ENCODE results near the gene EXOC6.

Gene EXOC6

GRCh38 chr10:93026072-93026471 is 177.8 kb downstream of the EXOC6 start:
- no peak for DNase-seq (ENCODE audit: low read depth in 2 of 2)

DNA sequence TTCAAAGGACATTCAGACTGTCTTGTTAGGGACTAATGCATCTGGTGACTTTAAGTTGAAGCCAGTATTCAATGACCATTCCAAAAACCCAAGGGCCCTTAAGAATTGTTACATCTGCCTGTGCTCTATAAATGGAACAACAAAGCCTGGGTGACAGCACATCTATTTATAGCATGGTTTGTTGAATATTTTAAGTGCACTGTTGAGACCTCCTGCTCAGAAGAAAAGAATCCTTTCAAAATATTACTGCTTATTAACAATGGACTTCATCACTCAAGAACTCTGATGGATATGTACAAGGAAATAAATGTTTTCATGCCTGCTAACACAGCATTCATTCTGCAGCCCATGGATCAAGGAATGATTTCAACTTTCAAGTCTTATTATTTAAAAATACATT is 179.2 kb downstream of the EXOC6 start:
- DNase-seq (ENCODE audit: low read depth in 2 of 2) = no peak

GRCh38 chr10:93028883-93029282 is 180.6 kb downstream of the EXOC6 start:
- DNase-seq (ENCODE audit: low read depth in 2 of 2) = no peak

GRCh38 chr10:93030409-93030808 is 182.1 kb downstream of the EXOC6 start:
- DNase-seq (ENCODE audit: low read depth in 2 of 2) = no peak

GRCh38 chr10:93032105-93032808 is 183.9 kb downstream of the EXOC6 start:
- no peak for DNase-seq (ENCODE audit: low read depth in 2 of 2)

DNA sequence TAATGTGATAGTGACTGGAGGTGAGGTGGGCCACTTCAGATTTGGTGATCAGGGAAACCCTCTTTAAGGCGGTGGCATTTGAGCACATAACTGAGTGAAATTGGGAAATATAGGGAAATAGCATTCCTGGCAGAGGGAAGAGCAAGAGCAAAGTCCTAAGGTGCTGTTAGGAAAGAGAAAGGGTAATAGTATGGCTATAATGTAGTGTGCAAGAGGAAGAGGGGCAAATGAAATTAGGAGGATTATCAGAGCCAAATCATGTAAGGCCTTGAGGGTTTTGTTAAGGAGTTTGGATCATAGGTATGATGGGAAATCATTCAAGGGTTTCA is 184.5 kb downstream of the EXOC6 start:
- no peak for DNase-seq (ENCODE audit: low read depth in 2 of 2)

DNA sequence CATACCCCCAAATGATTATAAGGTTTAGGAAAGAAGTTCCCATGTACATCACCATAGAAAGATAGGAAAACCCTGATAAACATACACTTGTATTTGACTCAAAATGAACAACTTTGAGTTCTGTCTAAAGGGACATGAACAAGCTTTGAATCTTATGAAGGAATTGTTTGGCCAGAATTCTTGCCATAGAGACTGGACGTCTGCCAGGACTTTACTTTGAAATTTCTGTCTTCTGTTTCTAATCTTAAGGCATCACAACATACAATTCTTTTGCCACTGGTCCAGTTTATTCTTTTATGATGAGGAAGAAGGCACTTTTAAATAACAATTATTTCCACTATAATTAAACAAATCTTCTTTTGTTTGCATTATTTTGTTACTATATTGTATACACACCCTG is 186.1 kb downstream of the EXOC6 start:
- no peak for DNase-seq (ENCODE audit: low read depth in 2 of 2)

GRCh38 chr10:93039110-93039509 is 190.8 kb downstream of the EXOC6 start:
- no peak for DNase-seq (ENCODE audit: low read depth in 2 of 2)

- no peak for DNase-seq (ENCODE audit: low read depth in 2 of 2)
These were observed 191.4 kb downstream of the EXOC6 start for GRCh38 chr10:93039721-93040120.

GRCh38 chr10:93054486-93054885 is 206.2 kb downstream of the EXOC6 start:
- DNase-seq (ENCODE audit: low read depth in 2 of 2) = no peak

GRCh38 chr10:93058139-93058538 is 209.8 kb downstream of the EXOC6 start:
- no peak for DNase-seq (ENCODE audit: low read depth in 2 of 2)

DNA sequence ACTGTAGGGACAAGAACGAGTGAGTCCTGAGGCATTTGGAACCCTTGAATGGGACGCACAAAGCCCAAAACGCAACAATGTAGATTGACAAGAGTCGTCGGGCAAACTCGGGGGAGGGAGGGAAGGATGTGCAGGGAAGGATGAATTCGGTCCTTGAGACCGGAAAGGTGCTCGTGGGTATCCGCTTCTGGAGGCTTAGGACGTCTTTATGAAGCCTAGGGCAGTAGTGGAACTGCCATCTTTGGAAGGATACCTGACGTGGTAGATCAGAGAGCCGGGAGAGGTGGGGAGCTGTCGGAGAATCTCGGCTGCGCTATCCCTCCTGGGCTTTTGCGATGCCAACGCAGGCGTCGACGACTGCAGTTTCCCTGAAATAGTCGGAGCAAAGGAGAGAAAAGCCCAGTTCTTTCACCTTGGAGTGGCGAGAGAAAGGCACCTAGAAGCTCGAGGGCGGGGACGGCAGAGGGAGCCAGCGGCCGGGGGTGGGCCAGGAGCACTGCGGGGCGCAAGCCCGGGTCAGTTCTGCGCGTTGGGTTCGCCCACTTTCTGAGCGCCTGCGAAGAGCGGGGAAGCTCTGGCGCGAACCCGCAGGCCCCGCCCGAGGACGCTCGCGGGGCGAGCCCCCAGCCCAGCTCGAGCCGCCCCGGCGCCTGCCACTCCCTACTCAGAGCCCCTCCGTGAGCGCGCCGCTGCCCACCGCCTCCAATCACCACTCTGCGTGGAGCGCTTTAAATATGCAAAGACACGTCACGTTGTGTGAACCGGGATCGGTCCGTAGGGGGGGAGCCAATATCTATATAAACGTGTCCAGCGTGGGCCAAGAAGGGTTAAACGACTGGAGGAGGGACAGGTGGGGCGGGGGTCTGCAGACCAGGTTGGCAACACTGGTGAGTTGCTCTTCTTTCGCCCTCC is 211.9 kb downstream of the EXOC6 start, which contains the start of gene CYP26C1:
Gene CYP26C1, plus strand, starts transcription at position 824 of the 912 bp plus-strand sequence. CDS start 466 bp downstream, outside the sequence.
- DNase-seq (ENCODE audit: low read depth in 2 of 2) = no peak

GRCh38 chr10:93060887-93061593 is 212.7 kb downstream of the EXOC6 start:
- DNase-seq (ENCODE audit: low read depth in 2 of 2) = no peak

GRCh38 chr10:93061594-93062513 is 213.5 kb downstream of the EXOC6 start:
- DNase-seq (ENCODE audit: low read depth in 2 of 2) = no peak

- DNase-seq (ENCODE audit: low read depth in 2 of 2) = no peak
These were observed 214.3 kb downstream of the EXOC6 start for GRCh38 chr10:93062514-93063143.

- DNase-seq (ENCODE audit: low read depth in 2 of 2) = no peak
These were observed 215.0 kb downstream of the EXOC6 start for GRCh38 chr10:93063144-93063976.

GRCh38 chr10:93063977-93064660 is 215.8 kb downstream of the EXOC6 start:
- no peak for DNase-seq (ENCODE audit: low read depth in 2 of 2)

DNA sequence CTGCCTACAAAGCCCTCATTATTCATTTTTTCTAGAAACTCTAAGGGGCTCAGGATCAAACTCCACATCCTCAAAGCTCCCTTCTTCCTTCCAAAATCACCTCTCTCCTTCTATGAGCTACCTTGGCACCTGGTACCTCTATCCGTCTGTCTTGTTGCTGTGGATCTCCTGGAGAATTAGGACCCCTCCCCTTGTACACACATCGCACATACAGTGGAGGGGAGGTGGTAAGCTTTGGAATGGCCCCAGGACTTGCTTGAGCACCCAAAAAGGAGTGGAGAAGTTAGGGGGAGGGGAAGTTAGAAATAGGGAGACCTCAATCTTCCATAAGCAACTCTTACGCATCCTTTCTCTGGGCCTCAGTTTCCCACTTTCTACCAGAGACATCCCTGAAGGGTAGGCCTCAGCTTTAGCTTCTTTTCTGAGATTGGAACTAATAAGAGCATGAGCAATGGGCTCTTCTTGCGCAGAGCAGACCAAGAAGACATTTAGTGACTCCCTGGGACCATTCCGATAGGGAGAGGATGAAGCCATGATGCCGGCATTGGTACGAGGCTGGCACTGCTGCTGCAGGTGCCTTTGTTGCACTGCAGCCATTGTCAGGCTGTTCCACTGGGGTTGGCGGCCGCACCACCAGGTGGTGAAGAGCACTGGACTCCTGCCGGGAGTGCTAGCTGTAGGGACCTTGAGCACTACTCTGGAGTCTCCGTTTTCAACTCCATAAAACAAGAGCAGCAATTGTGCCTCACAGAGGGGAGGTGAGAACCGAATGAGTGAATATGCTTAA is 216.7 kb downstream of the EXOC6 start:
- DNase-seq (ENCODE audit: low read depth in 2 of 2) = no peak

All from stimulated activated CD4-positive, alpha-beta T cell treated with anti-CD3 and anti-CD28 coated beads, Interleukin-1b, Interleukin-23, amount 100 ng/mL, for 1 hour (primary cell).